HEK293 (cell line): Measurements from ENCODE around the gene TOPAZ1.

Experiments used
- BCL11B ChIP-seq: fragments of 450-650 bp; formaldehyde crosslinking; IDR thresholded peaks from 2 replicates; pipeline ENCODE4 v1.5.1; 2016; ENCODE audit warnings: low read depth, missing biosample characterization, missing genetic modification characterization
- CTCF ChIP-seq: fragments of 450-650 bp; formaldehyde crosslinking; IDR thresholded peaks from 2 replicates; pipeline ENCODE4 v1.5.1; 2016; ENCODE audit warnings: missing biosample characterization, missing genetic modification characterization
- HOXD13 ChIP-seq: sonication (generic); formaldehyde crosslinking; IDR thresholded peaks from 2 replicates; pipeline ENCODE4 v1.8.0; 2022; ENCODE audit warnings: missing genetic modification reagents, borderline replicate concordance
- IKZF3 ChIP-seq: fragments of 450-650 bp; IDR thresholded peaks from 2 replicates; pipeline ENCODE4 v1.5.0; 2018; ENCODE audit warnings: missing biosample characterization, mild to moderate bottlenecking, missing genetic modification characterization, moderate library complexity
- KLF9 ChIP-seq: fragments of 450-650 bp; formaldehyde crosslinking; IDR thresholded peaks from 2 replicates; pipeline ENCODE4 v1.5.1; 2016; ENCODE audit warnings: missing biosample characterization, missing genetic modification characterization, low read depth
- SCRT1 ChIP-seq: fragments of 450-650 bp; formaldehyde crosslinking; IDR thresholded peaks from 2 replicates; pipeline ENCODE4 v1.5.1; 2016; ENCODE audit warnings: missing biosample characterization, missing genetic modification characterization, borderline replicate concordance
- SP7 ChIP-seq: fragments of 450-650 bp; formaldehyde crosslinking; IDR thresholded peaks from 2 replicates; pipeline ENCODE4 v1.5.1; 2016; ENCODE audit warnings: missing biosample characterization, missing genetic modification characterization
- TRIM28 ChIP-seq: IDR thresholded peaks from 2 replicates; pipeline ENCODE4 v1.6.1; 2011; ENCODE audit warnings: low read length, control low read depth, borderline replicate concordance
- YY2 ChIP-seq: fragments of 450-650 bp; formaldehyde crosslinking; IDR thresholded peaks from 2 replicates; pipeline ENCODE4 v1.5.1; 2016; ENCODE audit warnings: missing biosample characterization, missing genetic modification characterization
- ZNF214 ChIP-seq: fragments of 450-650 bp; formaldehyde crosslinking; IDR thresholded peaks from 2 replicates; pipeline ENCODE4 v1.5.1; 2017; ENCODE audit warnings: missing biosample characterization, mild to moderate bottlenecking, missing genetic modification characterization, borderline replicate concordance
- ZNF221 ChIP-seq: fragments of 450-650 bp; formaldehyde crosslinking; IDR thresholded peaks from 2 replicates; pipeline ENCODE4 v1.5.1; 2017; ENCODE audit warnings: missing biosample characterization, missing genetic modification characterization, borderline replicate concordance
- ZNF248 ChIP-seq: fragments of 450-650 bp; formaldehyde crosslinking; IDR thresholded peaks from 2 replicates; pipeline ENCODE4 v1.5.1; 2017; ENCODE audit warnings: missing biosample characterization, missing genetic modification characterization
- ZNF26 ChIP-seq: fragments of 450-650 bp; formaldehyde crosslinking; IDR thresholded peaks from 2 replicates; pipeline ENCODE4 v1.5.1; 2016; ENCODE audit warnings: missing biosample characterization, missing genetic modification characterization
- ZNF292 ChIP-seq: fragments of 450-650 bp; formaldehyde crosslinking; IDR thresholded peaks from 2 replicates; pipeline ENCODE4 v1.5.1; 2016; ENCODE audit warnings: low read depth, missing biosample characterization, missing genetic modification characterization, borderline replicate concordance
- ZNF394 ChIP-seq: fragments of 450-650 bp; formaldehyde crosslinking; IDR thresholded peaks from 2 replicates; pipeline ENCODE4 v1.5.1; 2016; ENCODE audit warnings: missing biosample characterization, missing genetic modification characterization, mild to moderate bottlenecking, moderate library complexity, borderline replicate concordance
- ZNF426 ChIP-seq: fragments of 450-650 bp; formaldehyde crosslinking; IDR thresholded peaks from 2 replicates; pipeline ENCODE4 v1.5.1; 2017; ENCODE audit warnings: missing biosample characterization, missing genetic modification characterization, mild to moderate bottlenecking, inconsistent platforms, moderate library complexity
- ZNF513 ChIP-seq: fragments of 450-650 bp; IDR thresholded peaks from 2 replicates; pipeline ENCODE4 v1.5.1; 2018; ENCODE audit warnings: missing biosample characterization, missing genetic modification characterization
- ZNF518A ChIP-seq: fragments of 450-650 bp; formaldehyde crosslinking; conservative IDR thresholded peaks from 2 replicates; pipeline ENCODE4 v1.5.1; 2016; ENCODE audit warnings: low read depth, missing biosample characterization, missing genetic modification characterization
- ZNF654 ChIP-seq: fragments of 450-650 bp; formaldehyde crosslinking; IDR thresholded peaks from 2 replicates; pipeline ENCODE4 v1.5.1; 2016; ENCODE audit warnings: low read depth, missing biosample characterization, missing genetic modification characterization
- ZNF658 ChIP-seq: fragments of 450-650 bp; formaldehyde crosslinking; IDR thresholded peaks from 2 replicates; pipeline ENCODE4; 2016; ENCODE audit warnings: missing biosample characterization, missing genetic modification characterization
- ZNF701 ChIP-seq: fragments of 450-650 bp; formaldehyde crosslinking; IDR thresholded peaks from 2 replicates; pipeline ENCODE4 v1.5.1; 2016; ENCODE audit warnings: missing biosample characterization, missing genetic modification characterization
- ZNF830 ChIP-seq: fragments of 450-650 bp; IDR thresholded peaks from 2 replicates; pipeline ENCODE4 v1.5.0; 2018; ENCODE audit warnings: missing biosample characterization, missing genetic modification characterization, low read depth, mild to moderate bottlenecking, moderate library complexity
- ZXDB ChIP-seq: fragments of 450-650 bp; formaldehyde crosslinking; IDR thresholded peaks from 2 replicates; pipeline ENCODE4 v1.5.1; 2016; ENCODE audit warnings: missing biosample characterization, missing genetic modification characterization
- TF ChIP-seq, protein P1 (sequence below): fragments of 450-650 bp; formaldehyde crosslinking; IDR thresholded peaks from 2 replicates; pipeline ENCODE4 v1.5.1; 2016; ENCODE audit warnings: missing biosample characterization, missing genetic modification characterization
- TF ChIP-seq, protein P2 (sequence below): fragments of 450-650 bp; formaldehyde crosslinking; IDR thresholded peaks from 2 replicates; pipeline ENCODE4 v1.5.1; 2016; ENCODE audit warnings: missing biosample characterization, missing genetic modification characterization

The TOPAZ1 gene

DNA sequence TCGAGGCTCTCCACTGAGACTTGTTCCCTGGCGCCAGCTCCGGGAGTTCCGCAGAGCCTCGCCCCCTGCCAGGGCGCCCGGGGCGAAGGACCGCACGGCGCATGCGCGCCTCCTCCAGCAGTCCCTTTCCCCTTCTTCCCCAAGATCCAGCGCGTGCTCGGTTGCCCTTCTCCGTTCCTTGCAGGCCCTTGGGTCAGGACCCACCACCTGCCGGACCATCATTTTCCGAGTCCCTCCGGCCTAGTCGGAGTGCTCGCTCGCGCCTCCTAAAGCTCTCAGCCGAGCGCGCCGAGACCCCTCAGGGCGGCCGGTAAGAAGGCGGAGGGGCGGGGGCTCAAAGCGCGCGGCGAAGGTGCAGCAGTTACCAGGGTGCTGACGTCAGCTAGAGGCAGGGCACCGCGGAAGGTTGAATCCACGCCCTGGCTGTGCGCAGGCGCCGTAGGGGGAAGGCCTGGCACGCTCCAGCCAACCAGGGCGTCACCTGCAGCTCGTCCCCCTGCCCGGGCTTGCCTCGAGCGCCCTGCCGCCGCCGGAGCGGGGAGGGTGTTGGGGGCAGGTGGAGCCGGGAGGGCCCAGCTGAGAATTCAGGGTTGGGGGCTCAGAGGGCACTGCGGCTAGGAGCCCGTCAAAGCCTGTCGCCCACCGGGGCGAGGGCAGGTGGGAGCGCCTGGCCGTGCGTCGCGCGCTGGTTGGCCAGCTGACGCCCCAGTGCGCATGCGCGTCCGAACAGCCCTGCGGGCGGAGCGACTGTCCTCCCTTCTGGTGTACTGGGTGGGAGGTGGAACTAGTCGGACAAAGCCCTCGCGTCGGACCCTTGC, 96.5 kb downstream of the TOPAZ1 start, which contains the start of gene TCAIM (continued):
- TF ChIP-seq ZNF214 (tag by site-specific recombination) (no peak), ZNF248 (tag by site-specific recombination) (no peak), ZNF654 (no peak), ZNF830 (tag by site-specific recombination) (no peak), ZNF394 (tag by site-specific recombination) (no peak; the same call in 1 of the 2 replicates), CTCF (tag by site-specific recombination) (peak; percentile 29; the same call in 1 of the 2 replicates), SCRT1 (no peak), ZNF518A (tag by site-specific recombination) (no peak), YY2 (tag by site-specific recombination) (no peak), ZNF426 (tag by site-specific recombination) (no peak), IKZF3 (tag by site-specific recombination) (peak; percentile 51; the same call in 1 of the 2 replicates), ZNF658 (tag by site-specific recombination) (no peak), TRIM28 (peak; percentile 80; the same call in 1 of the 2 replicates), ZNF292 (tag by site-specific recombination) (no peak), SP7 (tag by site-specific recombination) (peak; percentile 70), ZXDB (tag by site-specific recombination) (peak; percentile 88), HOXD13 (CRISPR knock-in tag) (no peak), ZNF701 (tag by site-specific recombination) (no peak), ZNF513 (tag by site-specific recombination) (no peak), ZNF26 (tag by site-specific recombination) (no peak), KLF9 (tag by site-specific recombination) (peak; percentile 74), ZNF221 (tag by site-specific recombination) (no peak), BCL11B (no peak)
- TF ChIP-seq, protein P1, sequence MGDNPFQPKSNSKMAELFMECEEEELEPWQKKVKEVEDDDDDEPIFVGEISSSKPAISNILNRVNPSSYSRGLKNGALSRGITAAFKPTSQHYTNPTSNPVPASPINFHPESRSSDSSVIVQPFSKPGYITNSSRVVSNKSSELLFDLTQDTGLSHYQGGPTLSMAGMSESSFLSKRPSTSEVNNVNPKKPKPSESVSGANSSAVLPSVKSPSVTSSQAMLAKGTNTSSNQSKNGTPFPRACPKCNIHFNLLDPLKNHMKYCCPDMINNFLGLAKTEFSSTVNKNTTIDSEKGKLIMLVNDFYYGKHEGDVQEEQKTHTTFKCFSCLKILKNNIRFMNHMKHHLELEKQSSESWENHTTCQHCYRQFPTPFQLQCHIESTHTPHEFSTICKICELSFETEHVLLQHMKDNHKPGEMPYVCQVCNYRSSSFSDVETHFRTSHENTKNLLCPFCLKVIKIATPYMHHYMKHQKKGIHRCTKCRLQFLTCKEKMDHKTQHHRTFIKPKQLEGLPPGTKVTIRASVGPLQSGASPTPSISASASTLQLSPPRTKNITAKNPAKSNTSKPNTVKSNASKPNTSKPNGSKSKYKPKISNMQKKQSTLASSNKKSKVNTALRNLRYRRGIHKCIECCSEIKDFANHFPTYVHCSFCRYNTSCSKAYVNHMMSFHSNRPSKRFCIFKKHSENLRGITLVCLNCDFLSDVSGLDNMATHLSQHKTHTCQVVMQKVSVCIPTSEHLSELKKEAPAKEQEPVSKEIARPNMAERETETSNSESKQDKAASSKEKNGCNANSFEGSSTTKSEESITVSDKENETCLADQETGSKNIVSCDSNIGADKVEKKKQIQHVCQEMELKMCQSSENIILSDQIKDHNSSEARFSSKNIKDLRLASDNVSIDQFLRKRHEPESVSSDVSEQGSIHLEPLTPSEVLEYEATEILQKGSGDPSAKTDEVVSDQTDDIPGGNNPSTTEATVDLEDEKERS (tag by site-specific recombination): no peak
- TF ChIP-seq, protein P2, sequence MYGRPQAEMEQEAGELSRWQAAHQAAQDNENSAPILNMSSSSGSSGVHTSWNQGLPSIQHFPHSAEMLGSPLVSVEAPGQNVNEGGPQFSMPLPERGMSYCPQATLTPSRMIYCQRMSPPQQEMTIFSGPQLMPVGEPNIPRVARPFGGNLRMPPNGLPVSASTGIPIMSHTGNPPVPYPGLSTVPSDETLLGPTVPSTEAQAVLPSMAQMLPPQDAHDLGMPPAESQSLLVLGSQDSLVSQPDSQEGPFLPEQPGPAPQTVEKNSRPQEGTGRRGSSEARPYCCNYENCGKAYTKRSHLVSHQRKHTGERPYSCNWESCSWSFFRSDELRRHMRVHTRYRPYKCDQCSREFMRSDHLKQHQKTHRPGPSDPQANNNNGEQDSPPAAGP (tag by site-specific recombination): peak; percentile 58
